GM23338 (cell line): ENCODE results near the gene COX10. TPM values are rescaled to one million over a fixed set of nuclear protein-coding genes. Genes with fewer than 3 reads are reported as not detected.

Source experiments
- ATAC-seq: fragments of 200-7000 bp; cut with Tn5 transposase; 3 replicates; pipeline ENCODE4 v1.9.1; 2020
- DNase-seq: peaks from one replicate; pipeline ENCODE4 v3.0.0-alpha.2; 2015; ENCODE audit warnings: low spot score
- H2AFZ ChIP-seq: fragments of 200-600 bp; sonication (generic); 2 replicates; pipeline ENCODE4 v1.8.0; 2016; ENCODE audit warnings: antibody characterized with exemption, mild to moderate bottlenecking, moderate library complexity
- H3F3A ChIP-seq: fragments of 200-600 bp; sonication (generic); replicated peaks from 2 replicates; pipeline ENCODE4 v1.8.0; 2017; ENCODE audit warnings: antibody characterized with exemption, mixed run types, low read depth
- H3K27ac ChIP-seq: fragments of 200-600 bp; sonication (generic); 2 replicates; pipeline ENCODE4 v1.6.1; 2016; ENCODE audit warnings: low read depth
- H3K27me3 ChIP-seq: fragments of 200-600 bp; sonication (generic); 2 replicates; pipeline ENCODE4 v1.8.0; 2016; ENCODE audit warnings: mild to moderate bottlenecking, mixed run types, moderate library complexity; ENCODE audit not compliant: insufficient read depth
- H3K36me3 ChIP-seq: fragments of 200-600 bp; sonication (generic); 2 replicates; pipeline ENCODE4 v1.8.0; 2016; ENCODE audit warnings: mild to moderate bottlenecking; ENCODE audit not compliant: insufficient read depth
- H3K4me1 ChIP-seq: fragments of 200-600 bp; sonication (generic); 2 replicates; pipeline ENCODE4 v1.8.0; 2016; ENCODE audit warnings: mild to moderate bottlenecking, moderate library complexity; ENCODE audit not compliant: insufficient read depth
- H3K4me2 ChIP-seq: fragments of 200-600 bp; sonication (generic); 2 replicates; pipeline ENCODE4 v1.7.1; 2017; ENCODE audit warnings: mixed run types
- H3K4me3 ChIP-seq: fragments of 200-600 bp; sonication (generic); 2 replicates; pipeline ENCODE4 v1.6.1; 2016; ENCODE audit warnings: mixed run types
- H3K79me2 ChIP-seq: fragments of 200-600 bp; sonication (generic); replicated peaks from 2 replicates; pipeline ENCODE4 v1.8.0; 2017; ENCODE audit warnings: mild to moderate bottlenecking; ENCODE audit not compliant: insufficient read depth
- H3K9me2 ChIP-seq: fragments of 200-600 bp; sonication (generic); 2 replicates; pipeline ENCODE4 v1.8.0; 2017; ENCODE audit not compliant: insufficient read depth
- H4K20me1 ChIP-seq: fragments of 200-600 bp; sonication (generic); replicated peaks from 2 replicates; pipeline ENCODE4 v1.8.0; 2017; ENCODE audit warnings: mild to moderate bottlenecking; ENCODE audit not compliant: insufficient read depth
- H3K27ac Mint-ChIP-seq: 2 replicates; pipeline ENCODE4 v1.8.0; 2020; ENCODE audit warnings: inconsistent platforms, mild to moderate bottlenecking, moderate library complexity, mixed read lengths
- H3K27me3 Mint-ChIP-seq: 3 replicates; pipeline ENCODE4 v1.8.0; 2022; ENCODE audit warnings: low read depth, mild to moderate bottlenecking, moderate library complexity, mixed read lengths, inconsistent platforms; ENCODE audit not compliant: insufficient read depth, poor library complexity
- H3K36me3 Mint-ChIP-seq: 3 replicates; pipeline ENCODE4 v1.8.0; 2021; ENCODE audit warnings: low read depth, mild to moderate bottlenecking, inconsistent platforms, moderate library complexity, mixed read lengths
- H3K4me1 Mint-ChIP-seq: 3 replicates; pipeline ENCODE4 v1.8.0; 2020; ENCODE audit warnings: mild to moderate bottlenecking, inconsistent platforms, mixed read lengths
- H3K4me3 Mint-ChIP-seq: 3 replicates; pipeline ENCODE4 v1.8.0; 2021; ENCODE audit warnings: moderate library complexity, mild to moderate bottlenecking, inconsistent platforms, mixed read lengths
- H3K9me3 Mint-ChIP-seq: 3 replicates; pipeline ENCODE4 v1.8.0; 2020; ENCODE audit warnings: moderate library complexity, mild to moderate bottlenecking, inconsistent platforms, mixed read lengths
- CREB1 ChIP-seq: fragments of 250-450 bp; sonication (Bioruptor Pico); IDR thresholded peaks from 2 replicates; pipeline ENCODE4 v1.5.0; 2020; ENCODE audit warnings: low read depth, mild to moderate bottlenecking, moderate library complexity
- CTCF ChIP-seq, 2 experiments: fragments of 200-600 bp in 1 of 2; sonication (generic) in 1 of 2; conservative IDR thresholded peaks; 2 replicates each; pipeline versions ENCODE4 v1.5.1 to v1.6.1; 2016 to 2017; ENCODE audit warnings: antibody characterized with exemption in 2 of 2, low read depth in 2 of 2, mild to moderate bottlenecking in 2 of 2, moderate library complexity in 1 of 2
- EZH2 ChIP-seq: fragments of 200-600 bp; sonication (generic); IDR thresholded peaks from one replicate; pipeline ENCODE4 v1.8.0; 2017; ENCODE audit warnings: antibody characterized with exemption, mild to moderate bottlenecking, low read depth; ENCODE audit not compliant: unreplicated experiment
- EZH2phosphoT487 ChIP-seq: fragments of 200-600 bp; sonication (generic); IDR thresholded peaks from one replicate; pipeline ENCODE4 v1.8.1; 2018; ENCODE audit warnings: antibody characterized with exemption; ENCODE audit not compliant: unreplicated experiment
- JUNB ChIP-seq: IDR thresholded peaks from one replicate; pipeline ENCODE4 v1.6.1; 2016; ENCODE audit warnings: antibody characterized with exemption; ENCODE audit not compliant: unreplicated experiment
- NANOG ChIP-seq: IDR thresholded peaks from 2 replicates; pipeline ENCODE4 v1.6.1; 2016; ENCODE audit warnings: antibody characterized with exemption, borderline replicate concordance
- POLR2AphosphoS5 ChIP-seq: IDR thresholded peaks from 2 replicates; pipeline ENCODE4 v1.6.1; 2016; ENCODE audit warnings: antibody characterized with exemption, low read depth
- STAT1 ChIP-seq: IDR thresholded peaks from one replicate; pipeline ENCODE4 v1.6.1; 2016; ENCODE audit warnings: antibody characterized with exemption; ENCODE audit not compliant: unreplicated experiment
- ZNF114 ChIP-seq: fragments of 250-450 bp; sonication (Bioruptor Pico); IDR thresholded peaks from 2 replicates; pipeline ENCODE4 v1.5.0; 2020; ENCODE audit warnings: mild to moderate bottlenecking, moderate library complexity
- ZNF331 ChIP-seq: fragments of 250-450 bp; sonication (Bioruptor Pico); IDR thresholded peaks from 2 replicates; pipeline ENCODE4 v1.5.0; 2020; ENCODE audit warnings: low read depth, mild to moderate bottlenecking, moderate library complexity
- ZNF462 ChIP-seq: fragments of 250-450 bp; sonication (Bioruptor Pico); IDR thresholded peaks from 2 replicates; pipeline ENCODE4 v1.5.0; 2020; ENCODE audit warnings: mild to moderate bottlenecking, moderate library complexity
- polyA plus RNA-seq: library from polyadenylated mRNA; unstranded; fragments of >200 nt; fragmentation: Nextera tagmentation; extraction: Ambion mirVana; gene quantifications from 2 replicates; pipeline ENCODE4 v1.2.1, GENCODE V29; 2016
- total RNA-seq: library from RNA; depleted of rRNA; stranded (reverse); fragments of >200 nt; shearing (Covaris generic); gene quantifications from 2 replicates; pipeline ENCODE4 v1.2.3, GENCODE V29; 2014
- TF ChIP-seq, protein P1 (sequence below): IDR thresholded peaks from 2 replicates; pipeline ENCODE4 v1.6.1; 2016; ENCODE audit warnings: antibody characterized with exemption

Gene COX10
- total and polyA plus RNA-seq, 2 experiments from 2014 or later: 25.7 to 46.6 TPM

- H3K4me3 ChIP-seq: no peak overlapping the region
- H3K4me1 Mint-ChIP-seq: no peaks in the 10 kb centered on the region; the same call in 2 of the 3 replicates
- no peak overlapping the region for H3K27ac ChIP-seq
- no peak overlapping the region for H3K27ac Mint-ChIP-seq
- no peaks in the 10 kb centered on the region for H3F3A ChIP-seq
- no peaks in the 10 kb centered on the region for H3K36me3 Mint-ChIP-seq
- ATAC-seq: no peak
- no peaks in the 10 kb centered on the region for H4K20me1 ChIP-seq
- H3K27me3 Mint-ChIP-seq: no peaks in the 10 kb centered on the region
- H3K27me3 ChIP-seq: no peaks in the 10 kb centered on the region
- TF ChIP-seq ZNF114 (no peak), EZH2phosphoT487 (no peak), ZNF331 (no peak), EZH2 (no peak), STAT1 (no peak), POLR2AphosphoS5 (no peak), NANOG (no peak)
- H2AFZ ChIP-seq: no peak overlapping the region
- H3K79me2 ChIP-seq: peaks cover 18% of the 10 kb centered on the region; the same call in 1 of the 2 replicates
- H3K4me3 Mint-ChIP-seq: no peak overlapping the region
- no peaks in the 10 kb centered on the region for H3K9me3 Mint-ChIP-seq
- H3K9me2 ChIP-seq: no peaks in the 10 kb centered on the region; the same call in 1 of the 2 replicates
- DNase-seq: no peak
- no peak overlapping the region for H3K4me2 ChIP-seq
- no peaks in the 10 kb centered on the region for H3K36me3 ChIP-seq
- no peaks in the 10 kb centered on the region; the same call in 1 of the 2 replicates for H3K4me1 ChIP-seq
Measured at GRCh38 chr17:14152721-14153120, 83.4 kb downstream of the COX10 start.

- DNase-seq: no peak
- H3K27ac Mint-ChIP-seq: no peak overlapping the region
- no peaks in the 10 kb centered on the region for H3K36me3 Mint-ChIP-seq
- TF ChIP-seq ZNF114 (no peak), EZH2 (no peak), CTCF (conservative IDR thresholded peaks at IDR 0.05; ENCODE audit: low read depth in 2 of 2) (no peak), NANOG (no peak), ZNF331 (no peak), CREB1 (CRISPR knock-in tag) (no peak), EZH2phosphoT487 (no peak), JUNB (no peak), ZNF462 (CRISPR knock-in tag) (no peak), STAT1 (no peak), POLR2AphosphoS5 (no peak)
- TF ChIP-seq, protein P1, sequence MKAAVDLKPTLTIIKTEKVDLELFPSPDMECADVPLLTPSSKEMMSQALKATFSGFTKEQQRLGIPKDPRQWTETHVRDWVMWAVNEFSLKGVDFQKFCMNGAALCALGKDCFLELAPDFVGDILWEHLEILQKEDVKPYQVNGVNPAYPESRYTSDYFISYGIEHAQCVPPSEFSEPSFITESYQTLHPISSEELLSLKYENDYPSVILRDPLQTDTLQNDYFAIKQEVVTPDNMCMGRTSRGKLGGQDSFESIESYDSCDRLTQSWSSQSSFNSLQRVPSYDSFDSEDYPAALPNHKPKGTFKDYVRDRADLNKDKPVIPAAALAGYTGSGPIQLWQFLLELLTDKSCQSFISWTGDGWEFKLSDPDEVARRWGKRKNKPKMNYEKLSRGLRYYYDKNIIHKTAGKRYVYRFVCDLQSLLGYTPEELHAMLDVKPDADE: no peak
Measured at GRCh38 chr17:14153374-14153773, 84.1 kb downstream of the COX10 start.

More at GRCh38 chr17:14153374-14153773, 84.1 kb downstream of the COX10 start:
- Mint-ChIP-seq H3K27me3 (no peaks in the 10 kb centered on the region), H3K4me1 (no peaks in the 10 kb centered on the region; the same call in 2 of the 3 replicates), H3K4me3 (no peak overlapping the region), H3K9me3 (no peaks in the 10 kb centered on the region)
- Histone ChIP-seq H3K4me1 (no peaks in the 10 kb centered on the region), H3K36me3 (no peaks in the 10 kb centered on the region), H3K27ac (no peak overlapping the region), H3K4me3 (no peak overlapping the region), H3K4me2 (no peak overlapping the region), H3K9me2 (no peaks in the 10 kb centered on the region; the same call in 1 of the 2 replicates), H3F3A (no peaks in the 10 kb centered on the region), H3K79me2 (peaks cover 15% of the 10 kb centered on the region; the same call in 1 of the 2 replicates), H4K20me1 (no peaks in the 10 kb centered on the region), H3K27me3 (no peaks in the 10 kb centered on the region), H2AFZ (no peak overlapping the region)
- no peak for ATAC-seq
